GM21367 (cell line): ENCODE results near the gene LPCAT4.
"Not testable (repeated sequence)": the region's sequence is repeated elsewhere in the genome, so short reads cannot be mapped to it uniquely, and the experiment has no call there.

Source experiments
- ATAC-seq: cut with Tn5 transposase; IDR thresholded peaks from one replicate; pipeline ENCODE4 v1.9.1; 2021; ENCODE audit not compliant: unreplicated experiment

LPCAT4 gene

GRCh38 chr15:34362047-34362773, 4.8 kb downstream of the LPCAT4 start:
- no peak for ATAC-seq

- no peak for ATAC-seq
Observed at GRCh38 chr15:34361278-34361677, 5.7 kb downstream of the LPCAT4 start.

- no peak for ATAC-seq
Observed at GRCh38 chr15:34360298-34360697, 6.7 kb downstream of the LPCAT4 start.

- ATAC-seq: no peak
Observed at GRCh38 chr15:34359416-34359815, 7.6 kb downstream of the LPCAT4 start.

- no peak for ATAC-seq
Observed at GRCh38 chr15:34358948-34359347, 8.0 kb downstream of the LPCAT4 start.

GRCh38 chr15:34358367-34358766, 8.6 kb downstream of the LPCAT4 start:
- ATAC-seq: no peak

- ATAC-seq: no peak
Observed at GRCh38 chr15:34357653-34358052, 9.3 kb downstream of the LPCAT4 start.

- no peak for ATAC-seq
Observed at GRCh38 chr15:34355241-34355640, 11.8 kb downstream of the LPCAT4 start.

- ATAC-seq: no peak
Observed at GRCh38 chr15:34354286-34354685, 12.7 kb downstream of the LPCAT4 start.

GRCh38 chr15:34353627-34354026, 13.4 kb downstream of the LPCAT4 start:
- no peak for ATAC-seq

- not testable (repeated sequence) for ATAC-seq
Observed at GRCh38 chr15:34352996-34353395, 14.0 kb downstream of the LPCAT4 start.

- ATAC-seq: no peak
Observed at GRCh38 chr15:34349769-34350168, 17.2 kb downstream of the LPCAT4 start.

- ATAC-seq: no peak
Observed at GRCh38 chr15:34348735-34349300, 18.2 kb downstream of the LPCAT4 start.

GRCh38 chr15:34347951-34348638, 18.9 kb downstream of the LPCAT4 start:
- ATAC-seq: no peak

- ATAC-seq: peak; percentile 83
Observed at GRCh38 chr15:34342737-34343575, 24.0 kb downstream of the LPCAT4 start, which contains the start of the genes NOP10 and NUTM1. Gene NOP10, minus strand, starts transcription at chr15:34343136. Its CDS starts 63 bp downstream, at chr15:34343073. Gene NUTM1, plus strand, starts transcription at chr15:34343315. Its CDS starts 382 bp downstream, at chr15:34343697.

- ATAC-seq: not testable (repeated sequence)
Observed at GRCh38 chr15:34342213-34342736, 24.7 kb downstream of the LPCAT4 start.

- ATAC-seq: no peak
Observed at GRCh38 chr15:34341381-34342212, 25.4 kb downstream of the LPCAT4 start.

GRCh38 chr15:34339946-34340345, 27.1 kb downstream of the LPCAT4 start:
- ATAC-seq: no peak

- ATAC-seq: no peak
Observed at GRCh38 chr15:34338347-34338746, 28.6 kb downstream of the LPCAT4 start.
